Mesendoderm (in vitro differentiated cells): ENCODE measurements around the gene SDK1.

ENCODE experiments used
- DNase-seq: peaks from one replicate; pipeline ENCODE4 v3.0.0; 2013
- H2AK5ac ChIP-seq: 2 replicates; pipeline ENCODE4 v1.6.1; 2013; ENCODE audit warnings: low read length, inconsistent platforms
- H2BK120ac ChIP-seq: 2 replicates; pipeline ENCODE4 v1.6.1; 2013; ENCODE audit warnings: low read depth, mild to moderate bottlenecking, low read length, moderate library complexity, mixed read lengths
- H2BK15ac ChIP-seq: replicated peaks from 2 replicates; pipeline ENCODE4 v1.6.1; 2013; ENCODE audit warnings: low read depth, mild to moderate bottlenecking, moderate library complexity
- H2BK5ac ChIP-seq: 2 replicates; pipeline ENCODE4 v1.6.1; 2013; ENCODE audit warnings: low read length, inconsistent platforms
- H3K18ac ChIP-seq: 2 replicates; pipeline ENCODE4 v1.6.1; 2013; ENCODE audit warnings: mild to moderate bottlenecking, low read length, mixed read lengths
- H3K23ac ChIP-seq: one replicate; pipeline ENCODE4 v1.6.1; 2013; ENCODE audit warnings: low read length
- H3K27ac ChIP-seq: 2 replicates; pipeline ENCODE4 v1.5.1; 2013; ENCODE audit warnings: low read depth, mild to moderate bottlenecking, inconsistent platforms, low read length, moderate library complexity
- H3K27me3 ChIP-seq: 2 replicates; pipeline ENCODE4 v1.6.1; 2013; ENCODE audit warnings: low read length, control low read depth, mild to moderate bottlenecking, inconsistent platforms; ENCODE audit not compliant: insufficient read depth, poor library complexity
- H3K36me3 ChIP-seq: 2 replicates; pipeline ENCODE4 v1.6.1; 2013; ENCODE audit warnings: low read length, inconsistent platforms; ENCODE audit not compliant: control insufficient read depth, insufficient read depth
- H3K4ac ChIP-seq: one replicate; pipeline ENCODE4 v1.6.1; 2013; ENCODE audit warnings: low read depth, mild to moderate bottlenecking, low read length, moderate library complexity
- H3K4me1 ChIP-seq: 2 replicates; pipeline ENCODE4 v1.6.1; 2013; ENCODE audit warnings: low read depth, low read length, inconsistent platforms; ENCODE audit not compliant: control insufficient read depth
- H3K4me2 ChIP-seq: 2 replicates; pipeline ENCODE4 v1.6.1; 2013; ENCODE audit warnings: low read length
- H3K4me3 ChIP-seq: 2 replicates; pipeline ENCODE4 v1.5.1; 2013; ENCODE audit warnings: mild to moderate bottlenecking, low read length
- H3K56ac ChIP-seq: one replicate; pipeline ENCODE4 v1.6.1; 2013; ENCODE audit warnings: low read length
- H3K79me1 ChIP-seq: 2 replicates; pipeline ENCODE4 v1.6.1; 2013; ENCODE audit warnings: low read length, inconsistent platforms
- H3K79me2 ChIP-seq: 2 replicates; pipeline ENCODE4 v1.6.1; 2013; ENCODE audit warnings: mild to moderate bottlenecking, low read length; ENCODE audit not compliant: control insufficient read depth, insufficient read depth
- H3K9ac ChIP-seq: 2 replicates; pipeline ENCODE4 v1.6.1; 2013; ENCODE audit warnings: low read length, inconsistent platforms
- H4K5ac ChIP-seq: one replicate; pipeline ENCODE4 v1.6.1; 2013; ENCODE audit warnings: low read length
- H4K8ac ChIP-seq: one replicate; pipeline ENCODE4 v1.6.1; 2013; ENCODE audit warnings: low read depth, mild to moderate bottlenecking, control low read depth, low read length, moderate library complexity
- WGBS: extraction: QIAGEN DNeasy Blood & Tissue Kit; methylation state at CpG from one replicate; pipeline ENCODE4 v1.1.7; 2013; ENCODE audit warnings: low lambda C conversion rate, missing lambda C conversion rate; ENCODE audit not compliant: insufficient coverage; ENCODE audit errors: extremely low coverage; 5-methylcytosine and 5-hydroxymethylcytosine counted together

Gene SDK1

DNA sequence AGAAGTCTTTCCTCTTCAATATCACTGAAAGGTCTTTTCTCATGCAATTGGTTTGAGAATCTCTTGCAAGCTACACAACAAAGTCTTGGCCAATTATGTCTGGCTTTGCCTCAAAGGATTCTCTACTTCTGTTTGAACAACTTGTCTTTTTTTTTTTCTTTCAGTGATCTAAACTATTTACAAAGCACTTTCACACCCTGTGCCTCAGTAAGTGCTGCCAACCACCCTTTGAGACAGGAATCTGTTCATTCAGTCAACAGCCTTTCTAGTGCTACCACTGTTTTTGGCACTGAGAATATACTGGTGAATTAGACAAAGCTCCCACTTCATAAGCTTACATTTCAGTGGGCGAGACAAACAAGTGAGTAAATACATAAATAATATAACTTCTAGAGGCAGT is 26.9 kb upstream of the SDK1 start:
- DNase-seq = no peak
- no peak overlapping the region for H2BK5ac ChIP-seq
- H3K4me2 ChIP-seq = no peak overlapping the region
- no peak overlapping the region for H3K9ac ChIP-seq
- H3K4ac ChIP-seq = no peak overlapping the region
- no peaks in the 10 kb centered on the region for H3K36me3 ChIP-seq
- H2AK5ac ChIP-seq = no peak overlapping the region
- no peak overlapping the region for H2BK120ac ChIP-seq
- H3K56ac ChIP-seq = no peak overlapping the region
- no peak overlapping the region for H4K5ac ChIP-seq
- no peak overlapping the region for H2BK15ac ChIP-seq
- H3K23ac ChIP-seq = no peak overlapping the region
- WGBS = no CpG with 5 or more reads among the region's 1 CpG
- H3K27me3 ChIP-seq = no peaks in the 10 kb centered on the region
- no peak overlapping the region for H3K27ac ChIP-seq
- no peak overlapping the region for H3K4me3 ChIP-seq
- H4K8ac ChIP-seq = no peak overlapping the region
- no peaks in the 10 kb centered on the region for H3K79me1 ChIP-seq
- H3K18ac ChIP-seq = no peak overlapping the region
- no peaks in the 10 kb centered on the region for H3K79me2 ChIP-seq
- H3K4me1 ChIP-seq = no peaks in the 10 kb centered on the region

DNA sequence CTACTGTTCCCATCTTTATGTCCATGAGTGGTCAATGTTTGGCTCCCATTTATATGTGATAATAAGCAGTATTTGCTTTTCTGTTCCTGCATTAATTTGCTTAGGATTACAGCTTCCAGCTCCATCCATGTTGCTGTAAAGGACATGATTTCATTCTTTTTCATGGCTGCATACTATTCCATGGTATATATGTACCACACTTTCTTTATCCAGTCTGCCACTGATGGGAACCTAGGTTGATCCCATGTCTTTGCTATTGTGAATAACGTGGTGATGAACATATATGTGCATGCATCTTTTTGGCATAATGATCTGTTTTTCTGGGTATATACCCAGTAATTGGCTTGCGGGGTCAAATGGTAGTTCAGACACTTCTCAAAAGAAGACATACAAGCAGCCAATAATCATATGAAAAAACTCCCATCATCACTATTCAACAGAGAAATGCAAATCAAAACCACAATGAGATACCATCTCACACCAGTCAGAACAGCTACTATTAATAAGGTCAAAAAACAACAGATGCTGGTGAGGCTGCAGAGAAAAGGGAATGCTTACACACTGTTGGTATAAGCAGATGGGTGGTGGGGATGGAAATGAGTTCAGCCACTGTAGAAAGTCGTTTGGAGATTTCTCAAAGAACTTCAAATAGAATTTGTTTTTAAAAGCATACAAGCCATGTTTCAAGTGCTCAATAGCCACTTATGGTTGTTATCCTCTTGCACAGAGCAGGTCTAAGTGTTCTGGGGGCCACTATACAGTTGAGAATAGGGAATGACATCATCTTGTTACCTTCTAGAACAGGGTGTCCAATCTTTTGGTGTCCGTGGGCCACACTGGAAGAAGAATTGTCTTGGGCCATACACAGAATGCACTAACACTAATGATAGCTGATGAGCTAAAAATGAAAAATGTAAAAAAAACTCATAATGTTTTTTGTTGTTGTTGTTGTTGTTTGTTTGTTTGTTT is 23.2 kb upstream of the SDK1 start:
- no peaks in the 10 kb centered on the region for H3K4me1 ChIP-seq
- no peak overlapping the region for H3K9ac ChIP-seq
- no peak overlapping the region for H2BK15ac ChIP-seq
- no peak overlapping the region for H3K4me2 ChIP-seq
- no peak overlapping the region for H3K56ac ChIP-seq
- no CpG with 5 or more reads among the region's 4 CpGs for WGBS
- H3K79me1 ChIP-seq = no peaks in the 10 kb centered on the region
- no peak overlapping the region for H3K23ac ChIP-seq
- no peak overlapping the region for H3K18ac ChIP-seq
- H3K27me3 ChIP-seq = no peaks in the 10 kb centered on the region
- no peak for DNase-seq
- no peak overlapping the region for H3K4me3 ChIP-seq
- no peaks in the 10 kb centered on the region for H3K79me2 ChIP-seq
- H4K8ac ChIP-seq = no peak overlapping the region
- H2BK5ac ChIP-seq = no peak overlapping the region
- no peak overlapping the region for H3K27ac ChIP-seq
- H3K4ac ChIP-seq = no peak overlapping the region
- no peak overlapping the region for H4K5ac ChIP-seq
- no peak overlapping the region for H2AK5ac ChIP-seq
- H3K36me3 ChIP-seq = no peaks in the 10 kb centered on the region
- H2BK120ac ChIP-seq = no peak overlapping the region

DNA sequence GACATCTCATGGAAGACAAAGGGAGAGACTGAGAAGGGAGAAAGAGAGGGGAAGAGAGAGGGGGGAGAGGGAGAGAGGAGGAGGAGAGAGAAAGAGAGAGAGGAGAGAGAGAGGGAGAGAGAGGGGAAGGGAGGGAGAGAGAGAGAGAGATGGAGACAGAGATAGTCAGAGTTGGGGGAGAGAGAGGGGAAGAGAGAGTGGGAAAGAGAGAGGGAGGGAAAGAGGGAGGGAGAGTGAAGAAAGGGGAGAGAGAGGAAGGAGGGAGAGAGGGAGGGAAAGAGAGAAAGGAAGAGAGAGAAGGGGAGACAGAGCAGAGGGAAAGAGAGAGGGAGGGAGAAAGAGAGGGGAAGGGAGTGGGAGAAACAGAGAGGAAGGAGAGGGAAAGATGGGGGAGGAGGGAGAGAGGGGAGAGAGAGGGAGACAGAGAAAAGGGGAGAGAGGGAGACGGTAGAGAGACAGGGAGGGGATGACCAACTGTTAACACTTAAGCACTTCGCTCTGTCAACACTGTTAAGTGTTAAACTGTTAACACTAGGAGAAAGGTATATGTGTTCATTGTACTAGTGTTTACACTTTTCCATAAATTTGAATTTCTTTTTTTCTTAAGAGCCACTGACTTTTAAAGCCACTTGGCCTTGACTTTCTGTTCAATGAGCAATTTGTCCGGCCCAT is 21.8 kb upstream of the SDK1 start:
- no peak for DNase-seq
- no peak overlapping the region for H4K8ac ChIP-seq
- no peak overlapping the region for H3K27ac ChIP-seq
- H2BK15ac ChIP-seq = no peak overlapping the region
- no peak overlapping the region for H3K9ac ChIP-seq
- H3K18ac ChIP-seq = no peak overlapping the region
- no peak overlapping the region for H3K4me2 ChIP-seq
- no peak overlapping the region for H2BK5ac ChIP-seq
- no peak overlapping the region for H2BK120ac ChIP-seq
- no peak overlapping the region for H3K23ac ChIP-seq
- H4K5ac ChIP-seq = no peak overlapping the region
- no peaks in the 10 kb centered on the region for H3K27me3 ChIP-seq
- H3K36me3 ChIP-seq = no peaks in the 10 kb centered on the region
- no peak overlapping the region for H3K4ac ChIP-seq
- H3K4me1 ChIP-seq = no peaks in the 10 kb centered on the region
- no peak overlapping the region for H3K4me3 ChIP-seq
- no CpG with 5 or more reads among the region's 3 CpGs for WGBS
- H3K79me2 ChIP-seq = no peaks in the 10 kb centered on the region
- H2AK5ac ChIP-seq = no peak overlapping the region
- no peaks in the 10 kb centered on the region for H3K79me1 ChIP-seq
- no peak overlapping the region for H3K56ac ChIP-seq

DNA sequence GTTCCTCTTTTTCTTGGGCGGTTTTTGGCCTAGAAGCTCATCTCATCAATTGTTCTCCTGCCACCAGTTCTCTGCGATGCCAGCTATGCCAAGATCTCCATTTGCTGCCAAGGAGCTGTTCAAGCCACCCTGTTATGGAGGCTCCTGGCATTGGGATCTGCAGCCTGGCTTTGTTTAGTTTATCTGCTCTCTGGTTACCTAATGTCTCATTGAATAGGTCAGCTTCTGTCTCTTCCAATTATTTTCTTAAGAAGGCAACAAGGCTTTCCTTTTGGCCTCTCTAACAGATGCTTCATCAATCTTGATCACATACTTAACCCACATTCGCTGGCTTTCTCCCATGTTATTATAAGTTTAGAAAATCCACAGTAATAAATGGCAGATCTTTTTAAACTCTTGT is 20.6 kb upstream of the SDK1 start:
- Histone ChIP-seq H3K4me1 (no peaks in the 10 kb centered on the region), H3K4me2 (no peak overlapping the region), H3K4ac (no peak overlapping the region), H2BK120ac (no peak overlapping the region), H3K56ac (no peak overlapping the region), H3K4me3 (no peak overlapping the region), H4K8ac (no peak overlapping the region), H2BK5ac (no peak overlapping the region), H2AK5ac (no peak overlapping the region), H4K5ac (no peak overlapping the region), H3K23ac (no peak overlapping the region), H3K36me3 (no peaks in the 10 kb centered on the region), H3K18ac (no peak overlapping the region), H2BK15ac (no peak overlapping the region), H3K9ac (no peak overlapping the region), H3K27ac (no peak overlapping the region), H3K27me3 (no peaks in the 10 kb centered on the region), H3K79me2 (no peaks in the 10 kb centered on the region), H3K79me1 (no peaks in the 10 kb centered on the region)
- no CpG with 5 or more reads among the region's 3 CpGs for WGBS
- no peak for DNase-seq

DNA sequence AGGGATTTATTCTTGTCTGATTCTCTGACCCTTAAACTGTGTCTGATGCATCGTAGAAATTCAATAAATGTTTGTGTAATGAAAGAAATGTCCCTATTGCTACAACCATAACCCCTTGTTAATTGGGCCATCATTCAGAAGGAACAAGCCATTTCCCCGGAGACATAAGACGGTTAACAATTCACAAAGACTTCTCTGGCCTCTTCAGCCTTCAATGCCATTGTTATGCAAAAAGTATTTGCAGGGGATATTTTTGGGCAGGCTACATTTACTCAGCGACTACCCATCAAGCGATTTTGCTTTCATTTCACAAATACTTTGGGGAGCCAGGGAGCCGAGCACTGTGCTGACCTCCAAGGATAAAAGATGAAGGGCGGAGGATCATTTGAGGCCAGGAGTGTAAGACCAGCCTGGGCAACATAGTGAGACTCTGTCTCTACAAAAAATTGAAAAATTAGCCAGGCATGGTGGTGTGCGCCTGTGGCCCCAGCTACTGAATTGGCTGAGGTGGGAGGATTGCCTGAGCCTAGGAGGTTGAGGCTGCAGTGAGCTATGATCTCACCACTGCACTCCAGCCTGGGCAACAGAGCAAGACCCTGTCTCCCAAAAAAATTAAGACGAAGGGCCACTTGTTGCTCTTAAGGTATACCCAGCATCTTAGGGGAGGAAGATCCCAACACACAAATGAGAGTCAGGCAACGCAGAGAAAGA is 20.0 kb upstream of the SDK1 start:
- Histone ChIP-seq H3K79me1 (no peaks in the 10 kb centered on the region), H3K18ac (no peak overlapping the region), H3K9ac (no peak overlapping the region), H3K79me2 (no peaks in the 10 kb centered on the region), H3K36me3 (no peaks in the 10 kb centered on the region), H3K56ac (no peak overlapping the region), H3K4ac (no peak overlapping the region), H3K4me3 (no peak overlapping the region), H3K4me1 (no peaks in the 10 kb centered on the region), H2BK120ac (no peak overlapping the region), H4K8ac (no peak overlapping the region), H2AK5ac (no peak overlapping the region), H2BK15ac (no peak overlapping the region), H3K27ac (no peak overlapping the region), H2BK5ac (no peak overlapping the region), H4K5ac (no peak overlapping the region), H3K23ac (no peak overlapping the region), H3K4me2 (no peak overlapping the region), H3K27me3 (no peaks in the 10 kb centered on the region)
- no peak for DNase-seq
- WGBS = no CpG with 5 or more reads among the region's 10 CpGs
